ENCODE measurements around the gene NLGN1. TPM values are rescaled to one million over a fixed set of nuclear protein-coding genes. Genes with fewer than 3 reads are reported as not detected.

NLGN1 gene
- total and polyA plus RNA-seq, 2 experiments from 2014 or later = 5.3 to 10.9 TPM

DNA sequence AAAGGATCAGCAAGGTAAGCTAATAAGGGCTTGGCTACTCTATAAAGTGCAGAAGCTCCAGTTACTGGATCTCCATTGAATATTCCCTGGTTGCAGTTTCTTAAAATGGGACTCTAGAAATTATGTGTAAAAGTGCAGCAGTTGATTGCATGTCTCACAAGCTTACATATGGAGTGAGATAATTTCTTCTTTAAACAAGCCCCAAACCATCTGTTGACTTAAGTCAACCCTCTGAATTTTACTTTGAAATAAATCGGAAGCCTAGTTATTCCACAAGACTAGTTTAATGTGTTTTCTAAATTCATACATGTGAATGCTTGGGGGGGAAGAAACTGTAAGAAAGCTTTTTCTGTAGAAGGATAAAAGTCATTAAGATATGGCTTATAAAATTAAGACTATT is 664.2 kb downstream of the NLGN1 start:
- Histone ChIP-seq H3K4me1 (ENCODE audit: low read depth) (no peaks in the 10 kb centered on the region), H3K27ac (no peak overlapping the region), H3K9me3 (ENCODE audit: low read depth) (no peaks in the 10 kb centered on the region), H3K27me3 (no peaks in the 10 kb centered on the region), H3K36me3 (no peaks in the 10 kb centered on the region), H3K4me3 (no peak overlapping the region)
- TF ChIP-seq, protein P1, sequence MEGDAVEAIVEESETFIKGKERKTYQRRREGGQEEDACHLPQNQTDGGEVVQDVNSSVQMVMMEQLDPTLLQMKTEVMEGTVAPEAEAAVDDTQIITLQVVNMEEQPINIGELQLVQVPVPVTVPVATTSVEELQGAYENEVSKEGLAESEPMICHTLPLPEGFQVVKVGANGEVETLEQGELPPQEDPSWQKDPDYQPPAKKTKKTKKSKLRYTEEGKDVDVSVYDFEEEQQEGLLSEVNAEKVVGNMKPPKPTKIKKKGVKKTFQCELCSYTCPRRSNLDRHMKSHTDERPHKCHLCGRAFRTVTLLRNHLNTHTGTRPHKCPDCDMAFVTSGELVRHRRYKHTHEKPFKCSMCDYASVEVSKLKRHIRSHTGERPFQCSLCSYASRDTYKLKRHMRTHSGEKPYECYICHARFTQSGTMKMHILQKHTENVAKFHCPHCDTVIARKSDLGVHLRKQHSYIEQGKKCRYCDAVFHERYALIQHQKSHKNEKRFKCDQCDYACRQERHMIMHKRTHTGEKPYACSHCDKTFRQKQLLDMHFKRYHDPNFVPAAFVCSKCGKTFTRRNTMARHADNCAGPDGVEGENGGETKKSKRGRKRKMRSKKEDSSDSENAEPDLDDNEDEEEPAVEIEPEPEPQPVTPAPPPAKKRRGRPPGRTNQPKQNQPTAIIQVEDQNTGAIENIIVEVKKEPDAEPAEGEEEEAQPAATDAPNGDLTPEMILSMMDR (IDR thresholded peaks at IDR 0.05; ENCODE audit: low read depth, low read length) = no peak
- no peak for DNase-seq (ENCODE audit: low read depth in 1 of 2, low spot score in 1 of 2)

DNA sequence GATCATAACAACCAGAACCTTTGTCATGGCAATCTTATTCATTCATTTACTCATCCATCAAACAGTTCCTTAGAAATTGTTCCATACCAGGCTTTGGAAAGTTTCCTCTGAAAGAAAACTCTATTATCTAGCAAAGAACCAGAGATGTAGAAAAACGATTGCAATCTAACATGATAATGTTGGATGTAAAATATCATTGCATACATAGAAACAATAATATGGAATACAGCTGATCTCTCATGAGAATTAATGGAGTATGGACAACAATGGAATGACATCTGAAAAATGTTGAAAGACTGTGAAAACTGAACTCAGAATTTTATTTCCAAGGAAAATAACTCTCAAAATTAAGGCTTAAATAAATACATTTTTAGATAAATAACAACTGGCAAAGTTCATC is 665.4 kb downstream of the NLGN1 start:
- TF ChIP-seq, protein P1 (IDR thresholded peaks at IDR 0.05; ENCODE audit: low read depth, low read length) = no peak
- Histone ChIP-seq H3K4me1 (ENCODE audit: low read depth) (no peaks in the 10 kb centered on the region), H3K27me3 (no peaks in the 10 kb centered on the region), H3K36me3 (no peaks in the 10 kb centered on the region), H3K9me3 (ENCODE audit: low read depth) (no peaks in the 10 kb centered on the region), H3K4me3 (no peak overlapping the region), H3K27ac (no peak overlapping the region)
- DNase-seq (ENCODE audit: low read depth in 1 of 2, low spot score in 1 of 2) = no peak

DNA sequence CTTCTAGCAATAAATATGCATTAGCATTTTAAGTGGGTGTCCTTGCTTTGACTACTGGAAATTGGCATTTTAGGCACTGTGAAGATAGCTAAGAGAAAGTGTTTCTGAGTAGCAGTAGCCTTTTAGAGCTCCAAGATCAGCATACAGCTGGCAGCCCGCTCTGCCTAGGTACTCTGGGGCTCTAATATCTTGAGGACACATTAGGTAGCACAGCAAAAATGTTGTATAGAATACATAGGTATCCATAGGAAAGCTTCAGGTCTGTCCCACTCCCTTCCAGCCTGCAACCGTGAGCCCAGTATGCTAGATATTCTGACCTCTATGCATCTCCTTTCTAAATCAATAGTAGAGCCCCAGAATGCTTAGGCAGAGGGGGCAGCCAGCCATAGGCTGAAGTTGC is 670.5 kb downstream of the NLGN1 start:
- no peak overlapping the region for H3K4me3 ChIP-seq
- H3K36me3 ChIP-seq = no peaks in the 10 kb centered on the region
- no peaks in the 10 kb centered on the region for H3K9me3 ChIP-seq (ENCODE audit: low read depth)
- no peak for DNase-seq (ENCODE audit: low read depth in 1 of 2, low spot score in 1 of 2)
- no peaks in the 10 kb centered on the region for H3K27me3 ChIP-seq
- TF ChIP-seq, protein P1 (IDR thresholded peaks at IDR 0.05; ENCODE audit: low read depth, low read length) = no peak
- no peaks in the 10 kb centered on the region for H3K4me1 ChIP-seq (ENCODE audit: low read depth)
- H3K27ac ChIP-seq = no peak overlapping the region

DNA sequence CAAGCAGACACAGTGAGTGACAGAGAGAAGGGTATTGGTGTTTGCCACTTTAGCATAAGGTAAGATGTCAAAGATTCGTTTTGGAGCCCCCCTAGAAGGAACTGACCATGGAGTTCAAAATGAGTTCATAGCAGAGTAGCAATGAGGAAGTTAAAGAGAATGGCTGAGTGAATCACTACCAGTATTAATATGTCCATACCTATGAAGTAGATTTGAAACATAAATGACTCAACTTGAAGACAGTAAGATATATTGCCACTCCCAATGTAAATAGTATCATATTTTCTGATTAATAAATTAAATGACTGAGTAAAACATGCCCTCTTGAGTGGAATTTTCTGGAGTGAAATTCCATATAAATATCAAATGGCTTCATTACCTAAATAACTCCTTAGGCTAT is 675.1 kb downstream of the NLGN1 start:
- Histone ChIP-seq H3K27ac (no peak overlapping the region), H3K36me3 (no peaks in the 10 kb centered on the region), H3K27me3 (no peaks in the 10 kb centered on the region), H3K9me3 (ENCODE audit: low read depth) (no peaks in the 10 kb centered on the region), H3K4me3 (no peak overlapping the region), H3K4me1 (ENCODE audit: low read depth) (no peaks in the 10 kb centered on the region)
- TF ChIP-seq, protein P1 (IDR thresholded peaks at IDR 0.05; ENCODE audit: low read depth, low read length) = no peak
- no peak for DNase-seq (ENCODE audit: low read depth in 1 of 2, low spot score in 1 of 2)

DNA sequence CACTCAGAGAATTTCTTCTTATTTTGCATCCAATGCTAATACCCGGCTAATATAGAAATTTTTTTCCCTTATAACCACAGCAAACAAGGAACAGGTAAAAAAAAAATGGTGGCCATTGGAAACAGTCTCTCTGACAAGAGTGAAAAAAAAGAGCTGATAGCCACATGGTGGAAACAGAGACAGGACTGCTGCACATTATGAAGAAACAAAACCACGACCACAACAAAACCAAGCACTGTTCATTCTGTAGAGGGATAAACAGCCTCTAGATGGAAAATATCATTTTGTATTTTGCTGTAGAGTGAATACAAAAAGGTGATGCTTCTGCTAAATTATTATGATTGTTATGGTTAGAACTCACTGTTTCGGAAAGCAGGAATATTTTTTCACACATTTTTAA is 686.2 kb downstream of the NLGN1 start:
- Histone ChIP-seq H3K36me3 (no peaks in the 10 kb centered on the region), H3K27me3 (no peaks in the 10 kb centered on the region), H3K4me1 (ENCODE audit: low read depth) (no peaks in the 10 kb centered on the region), H3K9me3 (ENCODE audit: low read depth) (no peaks in the 10 kb centered on the region), H3K4me3 (no peak overlapping the region), H3K27ac (no peak overlapping the region)
- no peak for DNase-seq (ENCODE audit: low read depth in 1 of 2, low spot score in 1 of 2)
- TF ChIP-seq, protein P1 (IDR thresholded peaks at IDR 0.05; ENCODE audit: low read depth, low read length) = no peak

DNA sequence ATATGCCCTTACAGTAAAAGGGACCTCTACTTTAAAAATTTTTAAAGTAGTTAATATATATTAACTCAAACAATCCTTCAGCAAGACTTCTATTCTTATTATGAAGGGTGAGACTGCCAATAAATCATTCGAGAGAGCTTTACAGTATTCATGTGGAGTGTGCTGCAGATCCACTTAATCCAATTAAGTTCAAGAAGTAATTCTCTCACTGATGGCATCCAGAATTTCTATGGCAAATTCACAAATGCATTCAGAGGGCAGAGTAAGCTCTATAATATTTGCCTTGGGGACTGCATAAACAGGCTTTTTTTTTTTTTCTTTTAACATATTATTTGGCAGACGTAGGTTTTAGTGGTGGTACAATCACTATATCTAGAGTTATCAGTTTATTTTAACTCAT is 692.0 kb downstream of the NLGN1 start:
- H3K27me3 ChIP-seq = no peaks in the 10 kb centered on the region
- DNase-seq (ENCODE audit: low read depth in 1 of 2, low spot score in 1 of 2) = no peak
- H3K27ac ChIP-seq = no peak overlapping the region
- H3K9me3 ChIP-seq (ENCODE audit: low read depth) = no peaks in the 10 kb centered on the region
- peaks cover 16% of the 10 kb centered on the region for H3K4me1 ChIP-seq (ENCODE audit: low read depth)
- no peak overlapping the region for H3K4me3 ChIP-seq
- no peaks in the 10 kb centered on the region for H3K36me3 ChIP-seq
- TF ChIP-seq, protein P1 (IDR thresholded peaks at IDR 0.05; ENCODE audit: low read depth, low read length) = no peak

Measured in cardiac muscle cell (in vitro differentiated cells and primary cell).